Stimulated activated naive CD8-positive, alpha-beta T cell treated with anti-CD3 and anti-CD28 coated beads, Interleukin-15, amount 100 ng/mL, for 72 hours (primary cell): Measurements from ENCODE around the gene MUCL3.
"Not testable (repeated sequence)": the region's sequence is repeated elsewhere in the genome, so short reads cannot be mapped to it uniquely, and the experiment has no call there.

Source experiments
- ATAC-seq: fragments of 150-1000 bp; cut with Tn5 transposase; 2 replicates; pipeline ENCODE4 v1.10.0; 2021; ENCODE audit warnings: mild to moderate bottlenecking, moderate library complexity
- DNase-seq, 2 donors: peaks; one replicate each; pipeline ENCODE4 v3.0.0; 2021 to 2022
- H3K27ac Mint-ChIP-seq, 2 donors: one replicate each; pipeline ENCODE4 v1.8.0; 2022; ENCODE audit warnings: mild to moderate bottlenecking in 2 of 2, mixed read lengths in 2 of 2, moderate library complexity in 2 of 2
- H3K27me3 Mint-ChIP-seq: one replicate; pipeline ENCODE4 v1.8.0; 2022; ENCODE audit warnings: mixed read lengths
- H3K4me1 Mint-ChIP-seq: one replicate; pipeline ENCODE4 v1.8.0; 2022; ENCODE audit warnings: mild to moderate bottlenecking, mixed read lengths
- H3K4me3 Mint-ChIP-seq, 2 donors: one replicate each; pipeline ENCODE4 v1.8.0; 2022; ENCODE audit warnings: mild to moderate bottlenecking in 2 of 2, mixed read lengths in 2 of 2, moderate library complexity in 1 of 2
- H3K9me3 Mint-ChIP-seq, 2 donors: one replicate each; pipeline ENCODE4 v1.8.0; 2022; ENCODE audit warnings: mixed read lengths in 2 of 2

Gene MUCL3

DNA sequence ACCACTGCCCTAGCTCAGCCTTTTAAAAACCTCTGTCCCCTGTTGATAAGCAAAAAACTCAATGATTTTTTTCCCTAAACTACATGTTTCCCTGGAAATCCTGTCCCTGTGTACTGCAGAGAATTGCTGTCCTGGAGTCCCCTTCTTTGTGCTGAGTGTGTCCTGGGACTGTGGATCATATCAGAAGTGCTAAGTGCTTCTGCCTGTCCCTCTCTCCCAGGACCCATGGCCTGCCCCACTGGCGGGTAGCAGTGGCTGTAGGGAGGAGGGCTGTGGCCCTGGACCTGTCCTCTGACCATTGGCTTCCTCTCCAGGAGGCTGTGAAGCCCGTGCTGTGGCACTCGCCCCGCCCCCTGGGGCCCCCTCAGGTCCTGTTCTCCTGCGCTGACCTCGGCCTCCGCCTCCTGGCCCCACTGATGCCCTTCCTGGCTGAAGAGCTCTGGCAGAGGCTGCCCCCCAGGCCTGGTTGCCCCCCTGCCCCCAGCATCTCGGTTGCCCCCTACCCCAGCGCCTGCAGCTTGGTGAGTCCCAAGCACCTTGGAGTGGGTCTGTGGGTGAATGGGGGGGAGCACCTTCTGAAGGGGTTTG is 16.6 kb upstream of the MUCL3 start:
- DNase-seq, ATAC-seq, H3K4me1 Mint-ChIP-seq, H3K27me3 Mint-ChIP-seq, H3K27ac Mint-ChIP-seq, H3K4me3 Mint-ChIP-seq: not testable (repeated sequence)
- peaks cover 0 to 12% of the 10 kb centered on the region in 2 donors for H3K9me3 Mint-ChIP-seq

DNA sequence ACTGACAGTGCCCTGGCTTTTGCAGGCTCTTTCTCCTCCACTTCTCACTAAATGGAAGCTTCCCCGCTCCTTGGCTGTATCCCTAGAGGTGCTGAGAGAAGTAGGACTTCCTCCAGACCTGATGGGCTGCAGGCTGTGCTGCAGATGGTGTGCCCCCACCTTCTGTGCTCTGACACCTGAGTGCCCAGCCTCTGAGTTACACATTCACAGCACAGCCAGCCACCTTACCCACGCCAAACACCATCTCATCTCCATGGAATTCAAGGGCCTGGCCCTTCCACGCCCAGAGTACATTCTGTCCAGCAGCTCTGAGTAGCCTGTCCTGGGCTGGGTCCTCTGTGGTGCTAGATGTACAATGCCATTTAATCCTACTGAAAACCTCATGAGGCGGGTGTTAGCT is 14.1 kb upstream of the MUCL3 start:
- no peak for DNase-seq
- H3K4me1 Mint-ChIP-seq = no peaks in the 10 kb centered on the region
- no peaks in the 10 kb centered on the region for H3K27me3 Mint-ChIP-seq
- peaks cover 0 to 12% of the 10 kb centered on the region in 2 donors for H3K9me3 Mint-ChIP-seq
- H3K4me3 Mint-ChIP-seq = no peak overlapping the region
- H3K27ac Mint-ChIP-seq = no peak overlapping the region
- ATAC-seq = no peak

DNA sequence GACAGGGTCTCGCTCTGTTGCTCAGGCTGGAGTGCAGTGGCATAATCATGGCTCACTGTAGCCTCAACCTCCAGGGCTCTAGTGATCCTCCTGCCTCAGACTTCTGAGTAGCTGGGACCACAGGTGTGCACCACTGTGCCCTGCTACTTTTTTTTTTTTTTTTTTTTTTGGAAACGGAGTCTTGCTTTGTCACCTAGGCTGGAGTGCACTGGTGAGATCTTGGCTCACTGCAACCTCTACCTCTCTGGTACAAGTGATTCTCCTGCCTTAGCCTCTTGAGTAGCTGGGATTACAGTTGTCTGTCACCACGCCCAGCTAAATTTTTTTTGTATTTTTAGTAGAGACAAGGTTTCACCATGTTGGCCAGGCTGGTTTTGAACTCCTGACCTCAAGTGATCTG is 13.7 kb upstream of the MUCL3 start:
- not testable (repeated sequence) for H3K4me3 Mint-ChIP-seq, H3K27ac Mint-ChIP-seq, H3K4me1 Mint-ChIP-seq

DNA sequence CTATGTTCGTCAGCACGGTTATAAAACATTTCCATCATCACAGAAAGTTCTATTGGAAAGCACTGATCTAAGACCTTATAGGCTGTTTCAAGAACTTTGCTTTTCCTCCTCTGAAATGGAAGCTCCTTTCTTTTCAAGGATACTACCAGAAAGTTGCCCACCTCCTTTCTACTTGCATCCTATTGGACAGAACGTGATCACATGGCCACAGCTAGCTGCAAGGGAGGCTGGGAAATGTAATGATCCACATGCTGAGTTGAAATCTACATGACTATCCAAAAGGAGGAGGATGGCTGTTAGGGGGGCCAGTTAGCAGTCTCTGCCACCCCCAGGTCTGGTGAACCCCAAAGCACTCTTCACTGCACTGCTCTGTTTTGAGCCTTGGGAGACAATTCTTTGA is 12.1 kb upstream of the MUCL3 start:
- Mint-ChIP-seq H3K27me3 (no peaks in the 10 kb centered on the region), H3K9me3 (peaks cover 0 to 12% of the 10 kb centered on the region in 2 donors), H3K27ac (no peak overlapping the region), H3K4me3 (no peak overlapping the region), H3K4me1 (no peaks in the 10 kb centered on the region)
- ATAC-seq (no peak), DNase-seq (no peak)

More for the DNA sequence above, 13.7 kb upstream of the MUCL3 start:
- not testable (repeated sequence) for ATAC-seq, H3K27me3 Mint-ChIP-seq, DNase-seq
- peaks cover 0 to 12% of the 10 kb centered on the region in 2 donors for H3K9me3 Mint-ChIP-seq

DNA sequence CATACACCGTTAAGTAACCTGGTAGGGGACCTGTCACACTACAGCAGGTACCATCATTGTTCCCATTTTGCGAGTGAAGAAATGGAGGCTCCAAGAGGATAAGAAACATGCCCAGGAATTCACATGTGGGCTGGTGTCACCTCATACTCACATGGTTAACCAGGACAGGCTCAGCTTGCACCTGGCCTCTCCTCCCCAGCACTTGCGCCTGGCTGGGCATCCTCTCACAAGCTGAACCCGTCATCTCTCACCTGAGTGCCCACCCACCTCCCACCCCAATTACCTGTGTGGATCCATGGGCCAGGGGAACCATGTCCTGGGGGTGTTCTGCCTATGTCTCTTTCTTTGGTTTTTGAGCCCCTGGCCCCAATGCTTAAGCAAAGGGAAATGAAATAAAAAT is 10.3 kb upstream of the MUCL3 start:
- H3K27me3 Mint-ChIP-seq = no peaks in the 10 kb centered on the region
- no peak overlapping the region for H3K4me3 Mint-ChIP-seq
- DNase-seq (no peak), ATAC-seq (no peak)
- H3K9me3 Mint-ChIP-seq = peaks cover 0 to 12% of the 10 kb centered on the region in 2 donors
- no peak overlapping the region for H3K27ac Mint-ChIP-seq
- H3K4me1 Mint-ChIP-seq = no peaks in the 10 kb centered on the region

DNA sequence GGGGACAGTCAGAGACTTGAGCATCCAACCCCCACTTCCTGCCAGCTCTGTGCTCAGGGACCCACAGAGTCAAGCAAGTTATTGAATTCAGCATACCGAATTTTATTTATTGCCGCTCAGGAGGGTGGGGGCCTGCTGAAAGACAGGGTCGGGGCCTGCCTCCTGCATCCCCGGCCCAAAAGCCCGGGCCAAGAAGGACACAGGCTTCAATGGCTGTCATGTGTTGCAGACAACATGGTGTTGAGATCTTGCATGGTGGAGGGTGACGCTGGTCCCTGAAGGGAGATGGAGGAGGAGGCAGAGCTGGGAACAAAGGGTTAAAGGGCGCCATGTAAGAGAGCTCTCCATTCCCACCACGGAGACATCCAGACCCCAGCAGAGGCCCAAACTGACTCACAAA is 9.5 kb upstream of the MUCL3 start:
- DNase-seq (no peak), ATAC-seq (no peak)
- Mint-ChIP-seq H3K9me3 (peaks cover 0 to 12% of the 10 kb centered on the region in 2 donors), H3K27me3 (peaks cover under 1% of the 10 kb centered on the region), H3K27ac (no peak overlapping the region), H3K4me1 (no peaks in the 10 kb centered on the region), H3K4me3 (no peak overlapping the region)

DNA sequence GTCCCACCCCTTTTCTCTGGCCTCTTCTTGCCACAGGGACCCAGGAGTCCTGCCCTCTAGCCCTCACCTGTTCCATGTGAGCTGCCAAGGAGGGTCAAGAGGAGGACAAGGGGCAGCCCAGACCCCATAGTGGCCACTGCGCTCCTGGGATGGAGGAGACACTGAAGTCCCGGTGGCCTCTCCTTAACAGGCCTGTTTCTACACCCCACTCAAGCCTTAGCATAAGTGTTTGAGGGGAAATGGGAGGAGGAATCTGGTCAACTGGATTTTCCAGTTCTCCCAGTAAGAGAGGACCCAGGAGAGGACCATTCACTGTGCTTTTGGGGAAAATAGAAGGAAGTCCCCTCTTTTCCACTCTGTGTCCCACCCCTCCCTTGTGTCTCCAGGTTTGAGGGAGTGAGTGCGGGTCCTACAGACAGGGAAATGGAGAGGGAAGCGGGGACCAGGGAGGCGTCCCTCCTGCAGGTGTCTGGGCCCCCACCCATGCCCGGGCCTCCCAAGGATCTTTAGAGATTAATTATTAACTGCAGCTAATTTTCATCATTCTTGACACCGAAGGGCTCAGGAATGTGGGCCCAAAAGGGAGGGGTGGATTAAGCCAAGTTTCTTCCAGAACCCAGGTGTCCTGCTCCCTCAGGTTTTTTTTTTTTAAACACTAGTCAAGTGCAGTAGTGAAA is 8.7 kb upstream of the MUCL3 start, which contains the start of gene SFTA2:
SFTA2 (minus strand) TSS at position 202 of the 677 bp plus-strand sequence; CDS start at position 128, 74 bp downstream.
- H3K27ac Mint-ChIP-seq = no peak within 1 kb of the TSS

DNA sequence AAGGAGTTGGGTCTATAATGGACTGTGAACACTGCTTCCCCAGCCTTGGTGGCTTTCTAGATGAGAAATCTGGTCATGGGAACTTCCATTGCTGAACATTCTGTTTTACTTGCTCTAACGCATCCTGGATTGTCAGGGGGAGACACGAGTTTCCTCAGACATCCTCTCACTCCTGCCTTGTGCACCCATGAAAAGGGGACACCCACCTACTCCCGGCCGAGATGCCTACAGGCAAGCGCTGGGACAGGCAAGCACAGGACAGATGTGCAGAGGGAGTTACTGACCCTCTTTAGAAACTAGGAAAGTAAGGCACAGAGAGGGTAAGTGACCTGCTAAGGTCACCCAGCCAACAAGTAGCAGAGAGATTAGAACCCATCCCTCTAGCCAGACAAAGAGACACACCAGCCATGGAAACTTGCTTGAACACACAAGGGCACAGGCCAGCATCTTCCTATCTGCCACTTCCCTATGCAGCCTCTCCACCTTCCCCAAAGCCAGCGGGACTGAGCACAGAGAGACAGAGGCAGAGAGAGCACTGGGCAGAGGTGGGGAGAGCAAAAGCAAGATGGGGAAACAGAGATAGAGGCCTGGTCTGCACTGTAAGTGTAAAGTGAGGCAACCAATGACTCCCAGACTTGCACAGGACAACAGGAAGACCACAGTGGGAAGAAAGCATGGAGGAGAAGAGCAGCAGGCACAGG is 8.0 kb upstream of the MUCL3 start:
- no peak for DNase-seq
- H3K4me3 Mint-ChIP-seq = no peak overlapping the region
- H3K27me3 Mint-ChIP-seq = peaks cover 6% of the 10 kb centered on the region
- H3K9me3 Mint-ChIP-seq = peaks cover 0 to 11% of the 10 kb centered on the region in 2 donors
- ATAC-seq = no peak
- H3K27ac Mint-ChIP-seq = no peak overlapping the region
- no peaks in the 10 kb centered on the region for H3K4me1 Mint-ChIP-seq

More for the DNA sequence above, 8.7 kb upstream of the MUCL3 start, which contains the start of gene SFTA2:
- Mint-ChIP-seq H3K4me1 (no peaks in the 10 kb centered on the region), H3K9me3 (peaks cover 0 to 12% of the 10 kb centered on the region in 2 donors), H3K27me3 (peaks cover 6% of the 10 kb centered on the region), H3K4me3 (no peak within 1 kb of the TSS)
- DNase-seq = no peak
- ATAC-seq = no peak

DNA sequence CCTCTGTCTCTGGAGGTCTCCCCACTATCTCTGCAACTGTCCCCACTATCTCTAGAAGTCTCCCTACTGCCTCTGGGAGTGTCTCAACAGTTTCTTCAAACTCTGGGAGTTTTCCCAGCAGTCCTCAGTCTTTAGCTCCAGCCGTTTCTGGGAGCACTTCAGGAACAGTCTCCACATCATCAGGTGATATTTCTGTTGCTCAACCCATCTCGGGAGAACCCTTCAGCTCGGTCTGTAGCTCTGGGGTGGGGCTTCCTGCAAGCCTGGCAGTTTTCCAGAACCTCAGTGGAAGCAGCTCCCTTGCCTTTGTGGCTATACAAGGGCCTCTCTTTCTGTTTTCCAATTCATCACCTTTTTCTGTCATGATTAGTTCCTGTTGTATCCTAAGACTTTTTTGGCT is 5.8 kb upstream of the MUCL3 start:
- no peaks in the 10 kb centered on the region for H3K9me3 Mint-ChIP-seq

DNA sequence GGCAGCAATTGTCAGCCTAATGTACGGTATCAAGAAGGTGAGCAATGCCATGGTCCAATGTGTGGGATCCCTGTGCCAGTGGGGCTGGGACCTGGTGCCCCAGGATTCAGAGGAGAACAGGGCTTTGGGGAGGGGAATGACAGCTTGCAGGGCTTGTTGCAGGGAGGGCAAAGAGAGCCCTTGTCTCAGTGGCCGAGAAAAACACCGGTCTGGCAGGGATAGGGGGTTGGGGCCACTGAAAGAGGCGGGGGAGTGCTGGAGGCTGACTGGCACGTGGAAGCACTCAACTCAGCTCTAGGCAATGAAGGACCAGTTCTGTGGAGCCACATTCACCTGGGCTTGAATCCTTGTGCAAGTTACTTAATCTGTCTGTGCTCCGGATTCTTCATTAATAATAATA is 3.5 kb upstream of the MUCL3 start:
- Mint-ChIP-seq H3K27me3 (peaks cover 43% of the 10 kb centered on the region), H3K9me3 (no peaks in the 10 kb centered on the region), H3K27ac (no peak overlapping the region), H3K4me3 (no peak overlapping the region), H3K4me1 (no peaks in the 10 kb centered on the region)
- DNase-seq (no peak), ATAC-seq (no peak)

More for the DNA sequence above, 5.8 kb upstream of the MUCL3 start:
- H3K27me3 Mint-ChIP-seq = peaks cover 21% of the 10 kb centered on the region
- ATAC-seq = no peak
- no peak for DNase-seq
- no peak overlapping the region for H3K4me3 Mint-ChIP-seq
- H3K4me1 Mint-ChIP-seq = no peaks in the 10 kb centered on the region
- H3K27ac Mint-ChIP-seq = no peak overlapping the region

DNA sequence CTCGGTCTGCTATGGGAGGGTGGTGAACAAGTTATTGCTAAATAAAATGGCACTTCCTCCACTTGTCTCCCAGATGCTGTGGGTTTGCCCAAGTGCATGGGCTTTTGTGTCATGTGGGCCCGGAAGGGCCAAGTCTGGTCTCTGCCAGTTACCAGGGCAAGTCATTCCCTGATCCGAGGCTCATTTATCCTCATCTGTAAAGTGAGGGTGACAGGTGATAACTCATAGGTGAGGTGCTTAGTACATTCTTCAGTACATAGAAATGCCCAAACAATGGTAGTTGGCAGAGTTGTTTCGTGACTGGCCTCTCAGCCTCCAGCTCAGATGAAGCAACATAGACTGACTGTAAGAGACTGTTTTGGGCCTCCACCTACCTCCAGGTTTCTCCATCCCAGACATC is 2.0 kb upstream of the MUCL3 start:
- H3K4me3 Mint-ChIP-seq = no peak overlapping the region
- peaks cover 7% of the 10 kb centered on the region for H3K4me1 Mint-ChIP-seq
- no peak overlapping the region for H3K27ac Mint-ChIP-seq
- ATAC-seq (no peak), DNase-seq (no peak)
- H3K9me3 Mint-ChIP-seq = no peaks in the 10 kb centered on the region
- peaks cover 58% of the 10 kb centered on the region for H3K27me3 Mint-ChIP-seq

DNA sequence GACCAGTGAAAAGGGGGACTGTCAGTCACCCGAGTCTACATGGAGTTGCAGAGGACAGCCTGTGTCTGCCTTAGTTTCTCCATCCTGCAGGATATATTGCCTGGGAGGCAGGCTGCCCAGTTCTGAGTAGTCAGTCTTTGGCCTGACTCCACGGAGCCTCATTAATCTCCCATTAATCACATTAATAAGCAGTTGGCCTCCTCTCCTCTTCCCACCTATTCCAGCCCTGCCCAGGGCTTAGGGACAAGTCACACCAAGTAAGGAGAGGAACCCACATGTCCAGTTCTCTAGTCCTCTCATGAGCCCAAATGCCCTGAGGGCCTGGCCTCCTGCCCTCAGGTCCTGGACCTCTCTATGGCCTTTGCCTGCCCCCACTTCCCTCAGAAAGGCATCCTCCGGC is 1.3 kb upstream of the MUCL3 start:
- Mint-ChIP-seq H3K9me3 (no peaks in the 10 kb centered on the region), H3K4me3 (no peak overlapping the region), H3K4me1 (peaks cover 7% of the 10 kb centered on the region), H3K27me3 (peaks cover 65% of the 10 kb centered on the region), H3K27ac (no peak overlapping the region)
- ATAC-seq (no peak), DNase-seq (no peak)

DNA sequence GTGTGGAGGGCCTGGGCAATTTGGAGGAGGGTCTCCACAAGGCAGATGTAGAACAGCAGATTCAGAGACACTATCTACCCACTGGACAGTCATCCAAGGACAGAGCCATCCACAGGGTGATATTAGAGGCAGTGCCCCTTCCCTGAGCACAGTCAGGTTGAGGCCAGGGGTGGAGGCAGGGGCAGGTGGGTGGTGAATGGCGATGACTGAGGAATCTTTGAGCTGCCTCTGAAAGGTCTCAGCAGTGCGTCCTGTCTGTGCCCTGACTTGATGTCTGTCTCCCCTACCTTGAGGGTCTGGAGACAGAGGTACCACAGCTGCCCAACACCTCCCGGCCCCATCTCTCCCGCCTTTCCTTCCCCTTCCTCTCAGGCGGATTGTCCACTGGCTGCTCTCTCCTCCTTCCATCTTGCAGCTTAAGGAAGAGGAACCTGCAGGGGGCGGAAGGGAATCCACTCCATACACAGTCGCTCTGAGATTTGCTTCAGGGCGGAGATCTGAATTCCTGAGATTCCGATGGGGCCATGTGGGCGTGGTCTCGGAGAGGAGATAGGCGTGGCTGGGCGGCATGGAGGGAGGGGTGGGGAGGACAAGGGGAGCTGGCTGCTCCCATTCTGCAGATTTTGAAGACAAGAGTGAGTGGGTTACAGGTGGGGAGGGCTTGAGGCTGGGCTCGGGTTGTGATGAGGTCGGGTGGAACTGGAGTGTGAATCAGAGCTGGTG is 1.7 kb downstream of the MUCL3 start:
- peaks cover 7% of the 10 kb centered on the region for H3K4me1 Mint-ChIP-seq
- no peaks in the 10 kb centered on the region for H3K9me3 Mint-ChIP-seq
- ATAC-seq (no peak), DNase-seq (no peak)
- no peak overlapping the region for H3K4me3 Mint-ChIP-seq
- H3K27ac Mint-ChIP-seq = no peak overlapping the region
- H3K27me3 Mint-ChIP-seq = peaks cover 64% of the 10 kb centered on the region

DNA sequence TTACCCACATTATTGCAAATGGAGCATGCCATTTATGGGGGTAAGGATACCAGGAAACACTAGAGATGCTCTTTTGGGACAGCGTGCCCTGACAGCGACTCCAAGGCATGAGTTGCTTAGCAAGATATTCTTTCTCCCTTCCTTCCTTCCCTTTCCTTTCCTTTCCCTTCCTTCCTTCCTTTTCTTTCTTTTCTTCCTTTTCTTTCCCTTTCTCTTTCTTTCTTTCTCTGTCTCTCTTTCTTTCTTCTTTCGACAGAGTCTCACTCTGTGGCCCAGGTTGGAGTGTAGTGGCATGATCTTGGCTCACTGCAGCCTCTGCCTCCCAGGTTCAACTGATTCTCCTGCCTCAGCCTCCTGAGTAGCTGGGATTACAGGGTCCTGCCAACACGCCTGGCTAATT is 3.3 kb downstream of the MUCL3 start:
- peaks cover 4 to 6% of the 10 kb centered on the region in 2 donors for H3K9me3 Mint-ChIP-seq
- H3K4me3 Mint-ChIP-seq = no peak overlapping the region
- ATAC-seq = no peak
- H3K27me3 Mint-ChIP-seq = peaks cover 69% of the 10 kb centered on the region
- peaks cover 7% of the 10 kb centered on the region for H3K4me1 Mint-ChIP-seq
- no peak for DNase-seq
- no peak overlapping the region for H3K27ac Mint-ChIP-seq

DNA sequence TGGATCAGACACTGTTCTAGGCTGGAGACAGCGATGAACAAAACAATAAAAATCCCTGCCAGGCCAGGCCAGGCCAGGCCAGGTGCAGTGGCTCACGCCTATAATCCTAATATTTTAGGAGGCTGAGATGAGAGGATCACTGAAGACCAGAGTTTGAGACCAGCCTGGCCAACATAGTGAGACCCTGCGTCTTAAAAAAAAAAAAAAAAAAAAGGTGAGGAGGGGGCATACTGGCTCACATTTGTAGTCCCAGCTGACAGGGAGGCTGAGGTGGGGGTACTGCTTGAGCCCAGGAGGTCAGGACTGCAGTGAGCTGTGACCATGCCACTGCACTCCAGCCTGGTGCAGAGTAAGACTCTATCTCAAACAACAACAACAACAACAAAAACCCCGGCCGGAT is 4.5 kb downstream of the MUCL3 start:
- no peak overlapping the region for H3K27ac Mint-ChIP-seq
- H3K4me1 Mint-ChIP-seq = peaks cover 7% of the 10 kb centered on the region
- peaks cover 74% of the 10 kb centered on the region for H3K27me3 Mint-ChIP-seq
- DNase-seq = no peak
- ATAC-seq = no peak
- H3K4me3 Mint-ChIP-seq = no peak overlapping the region
- peaks cover 13 to 19% of the 10 kb centered on the region in 2 donors for H3K9me3 Mint-ChIP-seq
